Smooth muscle cell (in vitro differentiated cells): ENCODE data around the gene SDS. TPM values are rescaled to one million over a fixed set of nuclear protein-coding genes. Genes with fewer than 3 reads are reported as not detected.

ENCODE experiments used
- DNase-seq: peaks from one replicate; lab custom pipeline; 2025; ENCODE audit not compliant: unreplicated experiment; lab: John Stamatoyannopoulos, UW
- H2AFZ ChIP-seq: fragments of 200-600 bp; sonication (generic); 2 replicates; pipeline ENCODE4 v1.6.0; 2016; ENCODE audit warnings: antibody characterized with exemption, low read depth, mild to moderate bottlenecking
- H3F3A ChIP-seq: fragments of 200-600 bp; sonication (generic); 2 replicates; pipeline ENCODE4 v1.6.0; 2017; ENCODE audit warnings: antibody characterized with exemption, low read depth
- H3K27ac ChIP-seq: fragments of 200-600 bp; sonication (generic); 2 replicates; pipeline ENCODE4 v1.5.1; 2016; ENCODE audit warnings: low read depth, mild to moderate bottlenecking
- H3K27me3 ChIP-seq: fragments of 200-600 bp; sonication (generic); 2 replicates; pipeline ENCODE4 v1.6.1; 2016; ENCODE audit warnings: low read depth, mild to moderate bottlenecking
- H3K36me3 ChIP-seq: fragments of 200-600 bp; sonication (generic); 2 replicates; pipeline ENCODE4 v1.5.1; 2016; ENCODE audit warnings: low read depth
- H3K4me1 ChIP-seq: fragments of 200-600 bp; sonication (generic); 2 replicates; pipeline ENCODE4 v1.5.1; 2016; ENCODE audit warnings: low read depth
- H3K4me2 ChIP-seq: fragments of 200-600 bp; sonication (generic); 2 replicates; pipeline ENCODE4 v1.6.0; 2016; ENCODE audit warnings: mild to moderate bottlenecking
- H3K4me3 ChIP-seq: fragments of 200-600 bp; sonication (generic); 2 replicates; pipeline ENCODE4 v1.5.1; 2016; ENCODE audit warnings: mild to moderate bottlenecking
- H3K79me2 ChIP-seq: fragments of 200-600 bp; sonication (generic); 2 replicates; pipeline ENCODE4 v1.6.0; 2016; ENCODE audit warnings: low read depth, mild to moderate bottlenecking
- H3K9ac ChIP-seq: fragments of 200-600 bp; sonication (generic); 2 replicates; pipeline ENCODE4 v1.6.0; 2016; ENCODE audit warnings: low read depth
- H3K9me3 ChIP-seq: fragments of 200-600 bp; sonication (generic); replicated peaks from 2 replicates; pipeline ENCODE4 v1.5.1; 2016; ENCODE audit warnings: low read depth
- H4K20me1 ChIP-seq: fragments of 200-600 bp; sonication (generic); 2 replicates; pipeline ENCODE4 v1.6.0; 2016; ENCODE audit warnings: low read depth
- CTCF ChIP-seq: fragments of 200-600 bp; sonication (generic); IDR thresholded peaks from 2 replicates; pipeline ENCODE4 v1.5.1; 2017; ENCODE audit warnings: borderline replicate concordance, mild to moderate bottlenecking, antibody characterized with exemption; ENCODE audit not compliant: insufficient read depth, poor library complexity, severe bottlenecking
- WGBS: methylation state at CpG from one replicate; pipeline ENCODE4 v1.1.7; 2016; ENCODE audit warnings: low lambda C conversion rate; 5-methylcytosine and 5-hydroxymethylcytosine counted together
- polyA plus RNA-seq: library from polyadenylated mRNA; unstranded; fragments of >200 nt; fragmentation: Nextera tagmentation; extraction: Ambion mirVana; gene quantifications from 2 replicates; pipeline ENCODE4 v1.2.1, GENCODE V29; 2016
- total RNA-seq: library from RNA; depleted of rRNA; stranded (reverse); fragments of >200 nt; gene quantifications from 2 replicates; pipeline ENCODE4 v1.2.3, GENCODE V29; 2014

The SDS gene
- total and polyA plus RNA-seq, 2 experiments from 2014 or later, result not detected

- H3K9me3 ChIP-seq, result no peaks in the 10 kb centered on the region
- H3K27ac ChIP-seq, result no peak overlapping the region
- H3F3A ChIP-seq, result no peaks in the 10 kb centered on the region
- TF ChIP-seq CTCF, result no peak
- H3K4me3 ChIP-seq, result no peak overlapping the region
- H3K9ac ChIP-seq, result no peak overlapping the region
- no peak overlapping the region for H3K4me2 ChIP-seq
- 97% methylated on average over 11 of the region's 11 CpGs for WGBS
- no peaks in the 10 kb centered on the region for H3K27me3 ChIP-seq
- H2AFZ ChIP-seq, result no peak overlapping the region
- H3K36me3 ChIP-seq, result no peaks in the 10 kb centered on the region
- DNase-seq, result no peak
- no peaks in the 10 kb centered on the region for H3K4me1 ChIP-seq
- no peaks in the 10 kb centered on the region for H4K20me1 ChIP-seq
- H3K79me2 ChIP-seq, result no peaks in the 10 kb centered on the region
Measured at GRCh38 chr12:113387631-113388030, 16.1 kb downstream of the SDS start.

GRCh38 chr12:113386866-113387566 is 16.7 kb downstream of the SDS start:
- no peak overlapping the region for H3K4me2 ChIP-seq

GRCh38 chr12:113385282-113385882 is 18.3 kb downstream of the SDS start:
- no peak overlapping the region for H3K27ac ChIP-seq
- H3K27me3 ChIP-seq, result no peaks in the 10 kb centered on the region
- no peak overlapping the region for H2AFZ ChIP-seq
- no peaks in the 10 kb centered on the region for H3K79me2 ChIP-seq
- no peak overlapping the region for H3K9ac ChIP-seq
- TF ChIP-seq CTCF, result no peak
- H3K36me3 ChIP-seq, result no peaks in the 10 kb centered on the region
- H3K4me2 ChIP-seq, result no peak overlapping the region
- H3K9me3 ChIP-seq, result no peaks in the 10 kb centered on the region
- H4K20me1 ChIP-seq, result no peaks in the 10 kb centered on the region
- H3F3A ChIP-seq, result no peaks in the 10 kb centered on the region
- no peaks in the 10 kb centered on the region for H3K4me1 ChIP-seq
- H3K4me3 ChIP-seq, result no peak overlapping the region
- no peak for DNase-seq
- 98% methylated on average over 6 of the region's 6 CpGs for WGBS

More at GRCh38 chr12:113386866-113387566, 16.7 kb downstream of the SDS start:
- H3K9me3 ChIP-seq, result no peaks in the 10 kb centered on the region
- no peaks in the 10 kb centered on the region for H3F3A ChIP-seq
- no peaks in the 10 kb centered on the region for H3K4me1 ChIP-seq
- H4K20me1 ChIP-seq, result no peaks in the 10 kb centered on the region
- H2AFZ ChIP-seq, result no peak overlapping the region
- no peaks in the 10 kb centered on the region for H3K36me3 ChIP-seq
- DNase-seq, result no peak
- H3K79me2 ChIP-seq, result no peaks in the 10 kb centered on the region
- no peak overlapping the region for H3K9ac ChIP-seq
- WGBS, result 95% methylated on average over 12 of the region's 12 CpGs
- TF ChIP-seq CTCF, result no peak
- H3K4me3 ChIP-seq, result no peak overlapping the region
- H3K27me3 ChIP-seq, result no peaks in the 10 kb centered on the region
- no peak overlapping the region for H3K27ac ChIP-seq
